KOPT-K1 (cell line): ENCODE results near the gene POLR2I.
A peak's percentile ranks its signal among the peaks of the same experiment; 100 is the strongest.
"Not testable (repeated sequence)": the region's sequence is repeated elsewhere in the genome, so short reads cannot be mapped to it uniquely, and the experiment has no call there.

Experiments
- H3K27ac ChIP-seq: fragments of 200-600 bp; sonication (generic); 2 replicates; pipeline ENCODE4 v1.5.1; 2016; ENCODE audit warnings: antibody characterized with exemption, mild to moderate bottlenecking, low read depth, low read length; ENCODE audit not compliant: poor library complexity, severe bottlenecking
- H3K36me3 ChIP-seq: fragments of 200-600 bp; sonication (generic); 2 replicates; pipeline ENCODE4 v1.5.1; 2017; ENCODE audit warnings: antibody characterized with exemption, mild to moderate bottlenecking, low read length, moderate library complexity; ENCODE audit not compliant: insufficient read depth
- H3K9me3 ChIP-seq: fragments of 200-600 bp; sonication (generic); 2 replicates; pipeline ENCODE4 v1.5.1; 2017; ENCODE audit warnings: antibody characterized with exemption, low read length, mild to moderate bottlenecking; ENCODE audit not compliant: insufficient read depth, poor library complexity, severe bottlenecking

The POLR2I gene

DNA sequence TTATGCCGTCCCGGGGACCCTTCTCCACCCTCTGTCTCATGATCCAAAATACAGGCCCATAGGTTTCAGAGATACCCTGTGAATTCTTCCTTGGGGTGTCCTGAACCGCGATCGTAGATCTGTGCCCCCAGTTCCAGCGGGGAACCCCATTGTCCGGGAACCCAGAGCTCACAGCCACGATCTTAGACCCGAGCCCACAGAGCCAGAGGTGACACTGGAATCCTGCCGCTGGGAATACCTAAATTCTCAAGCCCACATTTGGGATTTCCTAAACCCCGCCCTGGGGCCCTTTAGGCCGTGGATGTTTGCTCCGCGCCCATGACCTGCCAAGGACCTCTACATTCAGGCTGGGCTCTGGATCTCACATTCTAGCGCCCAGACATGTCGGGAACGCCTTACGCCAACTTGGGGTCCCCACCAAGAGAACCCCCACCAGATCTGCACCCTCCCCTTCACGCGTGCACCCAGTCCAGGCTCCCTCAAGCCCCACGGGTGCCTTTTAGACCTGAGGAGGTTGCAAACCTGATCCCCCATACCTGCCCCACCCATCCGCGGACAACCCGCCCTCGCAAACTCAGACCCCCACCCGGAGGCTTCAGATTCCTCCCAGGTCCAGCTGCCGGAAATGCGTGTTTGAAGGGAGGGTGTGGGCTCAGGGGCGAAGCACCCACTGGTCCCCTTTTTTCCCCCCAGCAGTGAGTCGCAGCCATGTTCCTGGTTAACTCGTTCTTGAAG is 25.8 kb upstream of the POLR2I start:
- H3K36me3 ChIP-seq, result peaks cover 30% of the 10 kb centered on the region
- peak overlapping the region; percentile 87 for H3K27ac ChIP-seq
- no peaks in the 10 kb centered on the region for H3K9me3 ChIP-seq

DNA sequence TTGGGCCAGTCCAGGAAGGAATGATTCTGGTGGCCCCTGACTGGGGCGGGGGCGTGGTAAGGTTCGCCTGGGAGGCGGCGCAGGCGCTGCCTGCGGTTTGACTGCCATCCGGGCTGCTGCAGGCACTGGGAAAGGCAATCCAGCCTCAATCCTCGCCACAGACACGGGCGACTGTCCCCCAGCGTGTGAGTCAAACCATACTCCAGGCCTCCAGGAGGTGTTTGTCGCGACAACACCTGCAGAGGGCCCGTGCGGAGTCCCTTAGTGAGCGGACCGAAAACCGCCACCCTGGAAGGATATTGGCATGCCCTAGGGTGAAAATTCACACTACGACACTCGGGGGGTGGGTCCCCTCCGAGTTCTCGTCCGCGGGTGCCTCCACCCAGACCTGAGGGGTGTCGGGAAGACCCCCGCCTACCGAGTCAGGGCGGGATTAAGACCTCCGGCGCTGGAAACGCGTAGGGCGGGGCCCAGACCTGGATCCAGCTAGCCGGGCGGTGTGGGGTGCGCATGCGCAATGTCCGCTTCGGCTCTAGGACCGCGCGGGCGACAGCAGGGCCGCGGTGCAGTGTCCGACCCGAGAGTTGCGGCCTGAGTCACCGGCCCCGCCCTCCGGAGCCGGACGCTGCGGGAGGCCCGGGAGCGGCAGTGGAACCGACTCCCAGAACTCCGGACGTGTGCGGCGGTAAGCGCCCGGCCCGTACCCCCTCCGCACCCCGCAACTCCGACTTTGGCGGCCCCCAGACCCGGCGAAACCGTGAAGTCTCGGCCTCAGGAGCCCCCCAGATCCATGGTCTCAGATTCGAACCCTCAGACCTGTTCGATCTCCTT is 25.0 kb upstream of the POLR2I start, which contains the start of gene CAPNS1:
Gene CAPNS1 (plus strand): TSS at position 594 of the 831 bp plus-strand sequence. CDS start 946 bp downstream, outside the sequence.
- peak within 1 kb of the TSS; percentile 87 for H3K27ac ChIP-seq
- H3K9me3 ChIP-seq, result no peaks in the 10 kb centered on the region
- peaks cover 22% of the 10 kb centered on the region for H3K36me3 ChIP-seq

DNA sequence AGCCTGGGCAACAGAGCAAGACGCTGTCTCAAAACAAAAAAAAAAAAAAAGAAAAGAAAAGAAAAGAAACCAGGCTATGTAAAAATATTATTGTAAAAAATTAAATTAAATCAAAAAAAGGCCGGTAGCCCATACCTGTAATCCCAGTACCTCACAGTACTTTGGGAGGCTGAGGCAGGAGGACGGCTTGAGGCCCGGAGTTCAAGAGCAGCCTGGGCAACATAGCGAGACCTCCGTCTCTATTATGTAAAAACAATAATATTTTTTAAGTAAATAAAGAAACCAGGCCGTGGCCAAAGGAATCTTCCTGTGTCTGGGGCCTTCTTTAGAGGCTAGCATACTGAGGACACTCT is 24.4 kb upstream of the POLR2I start:
- peaks cover 16% of the 10 kb centered on the region for H3K36me3 ChIP-seq
- H3K9me3 ChIP-seq, result no peaks in the 10 kb centered on the region
- H3K27ac ChIP-seq, result peak overlapping the region; percentile 87

DNA sequence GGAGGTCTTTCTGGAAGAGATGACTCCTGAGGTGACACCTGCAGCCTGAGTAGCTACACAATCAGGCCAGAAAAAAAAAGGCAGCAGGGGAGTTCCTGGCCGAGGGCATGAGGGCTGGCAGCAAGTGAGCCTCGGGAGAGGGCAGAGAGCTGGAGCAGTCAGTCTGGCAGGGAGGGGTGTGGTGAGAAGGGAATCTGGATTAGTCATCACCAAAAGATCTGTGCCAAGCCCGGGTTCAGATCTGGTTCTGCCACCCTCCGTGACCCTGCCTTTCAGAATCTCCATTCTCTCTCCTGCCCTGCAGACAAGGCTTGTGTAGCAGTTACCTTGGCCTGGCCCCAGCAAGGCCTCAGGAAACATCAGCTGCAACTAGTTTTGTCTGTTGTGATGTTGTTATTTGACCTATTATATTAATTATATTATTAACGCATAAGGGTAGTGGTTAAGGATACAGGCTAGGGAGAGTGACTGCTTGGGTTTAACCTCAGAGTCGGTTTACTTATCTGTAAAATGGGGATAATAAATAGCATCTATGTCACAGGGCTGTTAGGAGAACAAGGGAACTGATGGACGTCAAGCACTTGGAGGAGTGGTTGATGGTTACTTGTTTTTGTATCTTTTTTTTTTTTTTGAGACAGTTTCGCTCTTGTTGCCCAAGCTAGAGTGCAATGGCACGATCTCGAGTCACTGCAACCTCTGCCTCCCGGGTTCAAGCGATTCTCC is 22.4 kb upstream of the POLR2I start:
- Histone ChIP-seq H3K27ac (peak overlapping the region; percentile 35), H3K9me3 (no peaks in the 10 kb centered on the region), H3K36me3 (peaks cover 5% of the 10 kb centered on the region)

DNA sequence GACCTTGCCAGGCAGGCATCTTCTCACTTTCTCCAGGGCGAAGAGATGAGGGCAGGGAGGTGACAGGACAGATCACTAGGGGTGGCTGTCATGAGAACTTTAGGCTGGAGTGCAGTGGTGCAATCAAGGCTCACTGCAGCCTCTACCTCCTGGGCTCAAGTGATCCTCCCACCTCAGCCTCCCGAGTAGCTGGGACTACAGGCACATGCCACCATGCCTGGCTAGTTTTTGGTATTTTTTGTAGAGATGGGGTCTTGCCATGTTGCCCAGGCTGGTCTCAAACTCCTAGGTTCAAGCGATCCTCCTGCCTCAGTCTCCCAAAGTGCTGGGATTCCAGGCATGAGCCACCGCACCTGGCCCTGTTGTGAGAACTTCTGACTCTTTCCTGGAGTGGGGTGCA is 20.2 kb upstream of the POLR2I start:
- H3K27ac ChIP-seq, H3K9me3 ChIP-seq, H3K36me3 ChIP-seq: not testable (repeated sequence)

DNA sequence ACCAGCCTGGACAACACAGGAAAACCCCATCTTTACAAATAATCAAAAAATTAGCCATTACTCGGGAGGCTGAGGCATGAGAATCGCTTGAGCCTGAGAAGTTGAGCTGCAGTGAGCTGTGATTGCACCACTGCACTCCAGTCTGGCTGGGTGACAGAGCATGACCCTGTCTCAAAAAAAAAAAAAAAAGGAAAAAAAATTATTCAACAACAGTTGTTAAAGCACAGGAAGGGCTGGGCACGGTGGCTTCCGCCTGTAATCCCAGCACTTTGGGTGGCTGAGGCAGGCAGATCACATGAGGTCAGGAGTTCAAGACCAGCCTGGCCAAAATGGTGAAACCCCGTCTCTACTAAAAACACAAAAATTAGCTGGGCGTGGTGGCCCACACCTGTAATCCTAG is 16.5 kb upstream of the POLR2I start:
- H3K36me3 ChIP-seq, H3K9me3 ChIP-seq, H3K27ac ChIP-seq: not testable (repeated sequence)

DNA sequence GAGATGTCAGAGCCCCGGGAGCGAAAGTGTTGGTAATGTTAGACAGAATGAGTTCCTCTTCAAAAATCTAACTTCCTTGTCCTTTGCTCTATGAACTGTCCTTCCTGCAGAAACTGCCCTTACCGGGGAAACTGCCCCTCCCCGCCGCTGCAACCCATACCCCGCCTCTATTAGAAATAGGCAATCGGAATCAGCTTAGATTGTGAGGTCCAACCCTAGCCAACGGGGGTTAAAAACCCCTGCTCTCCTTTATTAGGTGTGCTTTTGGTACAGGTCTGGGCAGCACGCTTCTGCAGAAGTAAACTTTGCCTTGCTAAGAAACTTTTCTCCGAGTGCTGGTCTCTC is 13.7 kb upstream of the POLR2I start:
- H3K9me3 ChIP-seq, result no peaks in the 10 kb centered on the region
- H3K36me3 ChIP-seq, result peaks cover 27% of the 10 kb centered on the region
- H3K27ac ChIP-seq, result peak overlapping the region; percentile 66

DNA sequence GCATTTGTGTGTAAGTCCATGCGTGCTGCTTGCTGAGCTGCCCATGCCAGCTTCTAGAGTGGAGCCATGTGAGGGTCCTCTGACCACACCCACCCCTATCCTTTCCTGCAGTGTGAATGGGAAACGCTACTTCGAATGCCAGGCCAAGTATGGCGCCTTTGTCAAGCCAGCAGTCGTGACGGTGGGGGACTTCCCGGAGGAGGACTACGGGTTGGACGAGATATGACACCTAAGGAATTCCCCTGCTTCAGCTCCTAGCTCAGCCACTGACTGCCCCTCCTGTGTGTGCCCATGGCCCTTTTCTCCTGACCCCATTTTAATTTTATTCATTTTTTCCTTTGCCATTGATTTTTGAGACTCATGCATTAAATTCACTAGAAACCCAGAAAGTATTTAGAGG is 10.9 kb upstream of the POLR2I start:
- Histone ChIP-seq H3K36me3 (peaks cover 51% of the 10 kb centered on the region), H3K9me3 (no peaks in the 10 kb centered on the region), H3K27ac (no peak overlapping the region)

DNA sequence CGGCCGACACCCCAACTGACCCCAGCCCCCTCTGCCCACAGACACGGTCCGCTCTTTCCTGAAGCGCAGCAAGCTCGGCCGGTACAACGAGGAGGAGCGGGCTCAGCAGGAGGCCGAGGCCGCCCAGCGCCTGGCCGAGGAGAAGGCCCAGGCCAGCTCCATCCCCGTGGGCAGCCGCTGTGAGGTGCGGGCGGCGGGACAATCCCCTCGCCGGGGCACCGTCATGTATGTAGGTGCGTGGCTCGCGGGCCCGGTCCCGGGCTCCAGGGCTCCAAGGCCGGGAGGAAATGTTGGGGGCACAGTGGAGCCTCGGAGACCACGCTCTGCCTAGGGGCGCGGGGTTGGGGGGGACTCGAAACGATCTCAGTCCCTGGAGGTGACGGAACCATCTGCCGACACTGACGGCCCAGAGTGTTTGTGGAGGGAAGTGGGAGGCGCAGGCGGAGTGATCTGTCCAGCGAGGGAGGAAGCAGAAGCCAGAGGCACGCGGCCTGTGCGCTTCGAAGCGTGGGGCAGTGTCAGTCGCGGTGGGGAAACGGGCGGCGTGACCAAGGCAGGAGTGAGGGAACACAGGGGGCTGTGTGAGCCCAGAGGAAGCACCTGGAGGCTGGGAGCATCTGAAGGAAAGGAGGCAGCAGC is 6.9 kb upstream of the POLR2I start:
- H3K9me3 ChIP-seq, result no peaks in the 10 kb centered on the region
- H3K36me3 ChIP-seq, result peaks cover 90% of the 10 kb centered on the region
- H3K27ac ChIP-seq, result no peak overlapping the region

DNA sequence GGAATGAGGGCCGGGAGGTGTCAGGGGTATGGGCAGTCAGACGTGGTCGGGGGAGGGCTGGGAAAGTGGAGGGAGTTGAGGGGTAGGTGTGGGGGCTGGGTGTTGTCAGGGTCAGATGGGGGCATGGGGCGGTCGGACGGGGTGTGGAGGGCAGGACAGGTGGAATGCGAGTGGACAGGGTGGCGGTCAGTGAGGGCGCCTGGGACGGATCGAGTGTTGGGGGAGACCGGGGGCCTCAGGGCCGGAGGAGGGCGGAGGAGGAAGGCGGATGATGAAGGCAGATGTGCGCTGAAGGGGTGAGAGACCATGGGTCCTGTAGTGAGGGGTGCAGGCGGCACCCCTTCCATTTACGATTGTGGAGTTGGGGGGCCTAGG is 6.3 kb upstream of the POLR2I start:
- Histone ChIP-seq H3K9me3 (no peaks in the 10 kb centered on the region), H3K36me3 (peaks cover 89% of the 10 kb centered on the region), H3K27ac (no peak overlapping the region)

DNA sequence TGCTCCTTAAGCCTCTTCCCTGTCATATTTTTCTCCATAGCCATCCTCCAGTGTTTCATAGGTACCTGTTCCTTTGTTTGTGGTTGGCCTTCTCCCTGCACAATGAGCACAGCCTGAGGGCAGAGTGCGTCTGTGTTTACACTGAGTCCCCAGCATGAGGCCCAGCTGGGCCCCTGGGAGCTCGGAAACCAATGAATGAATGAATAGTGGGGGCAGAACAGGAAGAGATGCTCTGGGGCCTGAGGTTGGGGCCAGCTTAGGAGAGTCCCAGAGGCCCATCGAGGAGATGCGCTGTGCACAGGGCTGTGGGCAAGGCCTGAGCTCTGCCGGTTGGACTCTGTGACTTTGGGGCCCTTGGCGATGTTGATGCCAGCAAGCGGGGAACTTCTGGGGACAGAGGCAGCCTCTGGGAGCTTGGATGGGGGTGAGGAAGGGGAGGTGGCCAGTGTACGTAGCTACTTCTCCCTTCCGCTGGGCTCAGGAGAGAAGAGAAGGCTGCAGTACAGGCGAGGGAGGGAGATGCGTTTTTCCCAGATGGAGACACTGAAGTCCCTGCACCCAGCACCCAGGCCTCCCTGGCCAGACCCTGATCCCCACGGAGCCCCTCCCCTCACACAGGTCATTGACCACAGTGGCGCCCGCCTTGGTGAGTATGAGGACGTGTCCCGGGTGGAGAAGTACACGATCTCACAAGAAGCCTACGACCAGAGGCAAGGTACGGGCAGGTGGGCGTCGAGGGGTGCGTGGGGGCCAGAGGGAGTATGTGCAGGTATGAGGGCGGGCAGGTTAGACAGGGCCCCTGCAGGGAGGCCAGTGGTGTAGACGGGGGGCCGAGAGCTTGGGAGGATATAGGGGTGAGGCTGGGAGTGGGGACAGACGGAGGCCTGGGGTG is 5.7 kb upstream of the POLR2I start:
- peaks cover 83% of the 10 kb centered on the region for H3K36me3 ChIP-seq
- H3K9me3 ChIP-seq, result no peaks in the 10 kb centered on the region
- no peak overlapping the region for H3K27ac ChIP-seq

DNA sequence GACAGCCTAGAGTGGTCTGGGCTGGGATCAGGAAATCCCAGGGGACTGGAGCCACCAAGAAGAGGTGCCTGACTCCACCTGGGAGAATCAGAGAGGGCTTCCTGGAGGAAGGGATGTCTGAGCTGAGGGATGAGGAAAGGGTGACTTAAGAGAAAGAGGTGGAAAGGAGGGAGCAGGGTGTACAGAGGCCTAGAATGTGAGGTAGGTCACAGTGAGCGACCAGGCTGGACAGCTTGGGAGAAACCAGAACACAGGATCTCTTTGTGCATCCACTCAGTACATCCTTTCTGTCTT is 1.6 kb upstream of the POLR2I start:
- H3K36me3 ChIP-seq, result peaks cover 65% of the 10 kb centered on the region
- H3K9me3 ChIP-seq, result no peaks in the 10 kb centered on the region
- peak overlapping the region; percentile 68 for H3K27ac ChIP-seq

DNA sequence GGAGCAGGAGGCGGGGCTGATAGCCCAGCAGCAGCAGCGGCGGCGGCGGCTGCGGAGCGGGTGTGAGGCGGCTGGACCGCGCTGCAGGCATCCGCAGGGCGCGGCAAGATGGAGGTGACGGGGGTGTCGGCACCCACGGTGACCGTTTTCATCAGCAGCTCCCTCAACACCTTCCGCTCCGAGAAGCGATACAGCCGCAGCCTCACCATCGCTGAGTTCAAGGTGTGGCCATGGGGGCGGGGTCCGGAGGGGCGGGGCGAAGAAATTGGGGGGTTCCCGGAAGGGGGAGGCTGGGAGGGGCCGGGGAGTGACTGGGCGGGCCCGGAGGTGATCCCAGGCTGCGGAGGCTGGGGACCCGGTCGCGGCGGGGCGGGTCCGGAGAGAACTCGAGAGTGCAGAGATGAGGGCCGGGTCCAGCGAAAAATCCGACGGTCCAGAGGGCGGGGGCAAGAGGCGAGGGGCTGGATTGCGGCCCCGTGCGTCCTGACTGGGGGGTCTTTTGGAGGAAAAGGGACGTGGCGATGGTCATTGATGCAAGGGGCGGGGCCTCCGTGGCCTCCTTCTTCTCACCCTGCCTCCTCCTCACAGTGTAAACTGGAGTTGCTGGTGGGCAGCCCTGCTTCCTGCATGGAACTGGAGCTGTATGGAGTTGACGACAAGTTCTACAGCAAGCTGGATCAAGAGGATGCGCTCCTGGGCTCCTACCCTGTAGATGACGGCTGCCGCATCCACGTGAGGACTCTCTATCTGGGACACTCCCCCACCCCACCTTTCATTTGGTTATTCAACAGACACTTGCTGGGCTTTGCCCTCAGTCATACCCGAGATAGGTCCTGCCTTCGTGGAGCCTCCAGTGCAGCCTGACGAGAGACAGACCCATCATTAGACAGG is 1.0 kb upstream of the POLR2I start, which contains the start of gene TBCB:
Gene TBCB (plus strand): TSS at position 16 of the 891 bp plus-strand sequence. CDS start 93 bp downstream, at position 109.
- H3K36me3 ChIP-seq, result peaks cover 65% of the 10 kb centered on the region
- no peaks in the 10 kb centered on the region for H3K9me3 ChIP-seq
- H3K27ac ChIP-seq, result peak within 1 kb of the TSS; percentile 68
